GM12878 (cell line): Measurements from ENCODE around the gene LAD1. TPM values are rescaled to one million over a fixed set of nuclear protein-coding genes. Genes with fewer than 3 reads are reported as not detected.

Experiments
- ATAC-seq: fragments of 200-7000 bp; cut with Tn5 transposase; 3 replicates; pipeline ENCODE4 v1.9.1; 2020; ENCODE audit warnings: mild to moderate bottlenecking, moderate library complexity
- BruUV-seq: library from RNA; stranded (reverse); fragments of 400-500 nt; replicated peaks from 2 replicates; lab custom pipeline; 2021; lab: Mats Ljungman, UMichigan
- CTCF ChIA-PET: fragments of 300-600 bp; sonication (Branson Sonifier 250); formaldehyde crosslinking; extraction: SDS; loops from one replicate; lab custom pipeline; 2021; ENCODE audit warnings: inconsistent platforms; lab: Yijun Ruan, JAX
- POLR2A ChIA-PET: fragments of 350-600 bp; formaldehyde crosslinking; extraction: SDS; loops from one replicate; lab custom pipeline; 2021; ENCODE audit warnings: inconsistent platforms; lab: Charles Lee
- RAD21 ChIA-PET: fragments of 300-600 bp; sonication (Branson Sonifier 250); formaldehyde crosslinking; loops from one replicate; lab custom pipeline; 2023; ENCODE audit warnings: antibody characterized with exemption; ENCODE audit not compliant: unreplicated experiment; lab: Charles Lee
- SMC1A ChIA-PET: fragments of 300-600 bp; sonication (Branson Sonifier 250); formaldehyde crosslinking; loops from one replicate; lab custom pipeline; 2023; ENCODE audit not compliant: unreplicated experiment, uncharacterized antibody; lab: Charles Lee
- DNase-seq: peaks from one replicate; pipeline ENCODE4 v3.0.0-alpha.2; 2011; ENCODE audit warnings: low read depth, low spot score
- FAIRE-seq: peaks from 3 replicates; lab custom pipeline; 2011; peaks lifted over from hg19 to GRCh38; lab: Jason Lieb, UNC
- H2AFZ ChIP-seq: 2 replicates; pipeline ENCODE4 v1.6.0; 2011; ENCODE audit warnings: low read depth, low read length, control low read depth; ENCODE audit not compliant: control insufficient read depth
- H3K27ac ChIP-seq: 2 replicates; pipeline ENCODE4 v1.5.1; 2011; ENCODE audit warnings: control low read depth; ENCODE audit not compliant: control insufficient read depth, insufficient read depth
- H3K27me3 ChIP-seq, 2 experiments: replicated peaks in 1 of 2; 2 replicates each; pipeline versions ENCODE4 v1.6.0 to v1.6.1; 2011; ENCODE audit warnings: low read length in 1 of 2; ENCODE audit not compliant: control insufficient read depth in 2 of 2, insufficient read depth in 2 of 2
- H3K36me3 ChIP-seq, 2 experiments: 2 replicates each; pipeline ENCODE4 v1.5.1; 2011; ENCODE audit warnings: low read length in 1 of 2; ENCODE audit not compliant: control insufficient read depth in 2 of 2, insufficient read depth in 2 of 2
- H3K4me1 ChIP-seq: 2 replicates; pipeline ENCODE4 v1.6.1; 2011; ENCODE audit warnings: mild to moderate bottlenecking, low read length, moderate library complexity, mixed read lengths; ENCODE audit not compliant: control insufficient read depth, insufficient read depth
- H3K4me2 ChIP-seq: 2 replicates; pipeline ENCODE4 v1.6.0; 2011; ENCODE audit warnings: control low read depth; ENCODE audit not compliant: control insufficient read depth, insufficient read depth
- H3K4me3 ChIP-seq: fragments of 200-600 bp; sonication (generic); 2 replicates; pipeline ENCODE4 v1.5.1; 2016
- H3K79me2 ChIP-seq: 2 replicates; pipeline ENCODE4 v1.6.0; 2011; ENCODE audit warnings: low read length; ENCODE audit not compliant: control insufficient read depth, insufficient read depth
- H3K9ac ChIP-seq: 2 replicates; pipeline ENCODE4 v1.8.0; 2011; ENCODE audit warnings: low read length, control low read depth, mixed read lengths; ENCODE audit not compliant: control insufficient read depth, insufficient read depth
- H3K9me3 ChIP-seq: replicated peaks from 3 replicates; pipeline ENCODE4 v1.5.1; 2011; ENCODE audit warnings: mild to moderate bottlenecking, low read length; ENCODE audit not compliant: control insufficient read depth, insufficient read depth
- H4K20me1 ChIP-seq: 2 replicates; pipeline ENCODE4 v1.6.0; 2011; ENCODE audit not compliant: control insufficient read depth, insufficient read depth
- IKZF2 ChIP-seq, 2 experiments: fragments of 450-650 bp; IDR thresholded peaks; 2 replicates each; pipeline ENCODE4 v1.6.1; 2017; ENCODE audit warnings: mild to moderate bottlenecking in 2 of 2, moderate library complexity in 2 of 2
- NFXL1 ChIP-seq: fragments of 450-650 bp; IDR thresholded peaks from 2 replicates; pipeline ENCODE4 v1.6.1; 2017; ENCODE audit warnings: antibody characterized with exemption, mild to moderate bottlenecking, borderline replicate concordance
- NKRF ChIP-seq: fragments of 450-650 bp; conservative IDR thresholded peaks from 2 replicates; pipeline ENCODE4 v1.6.1; 2017; ENCODE audit warnings: mild to moderate bottlenecking, moderate library complexity
- RAD51 ChIP-seq: fragments of 450-650 bp; IDR thresholded peaks from 2 replicates; pipeline ENCODE4 v1.6.1; 2016; ENCODE audit warnings: moderate library complexity, mild to moderate bottlenecking, inconsistent platforms
- SPI1 ChIP-seq: IDR thresholded peaks from 2 replicates; pipeline ENCODE4 v1.6.1; 2011; ENCODE audit warnings: low read depth, mild to moderate bottlenecking, low read length, moderate library complexity, borderline replicate concordance; ENCODE audit not compliant: insufficient read depth
- STAT3 ChIP-seq: IDR thresholded peaks from 2 replicates; pipeline ENCODE4 v1.6.1; 2011; ENCODE audit warnings: low read depth, low read length, improper control_type of control experiment
- ZBED1 ChIP-seq: IDR thresholded peaks from 2 replicates; pipeline ENCODE4 v1.6.1; 2016; ENCODE audit warnings: borderline replicate concordance
- ZBTB11 ChIP-seq: fragments of 450-650 bp; formaldehyde crosslinking; IDR thresholded peaks from 2 replicates; pipeline ENCODE4 v1.5.0; 2022; ENCODE audit warnings: mild to moderate bottlenecking, missing genetic modification characterization
- ZNF207 ChIP-seq: fragments of 450-650 bp; IDR thresholded peaks from 2 replicates; pipeline ENCODE4 v1.6.1; 2014; ENCODE audit warnings: antibody characterized with exemption, mild to moderate bottlenecking, borderline replicate concordance
- ZNF274 ChIP-seq: IDR thresholded peaks from one replicate; pipeline ENCODE4 v1.8.0; 2011; ENCODE audit not compliant: insufficient read length, insufficient read depth
- WGBS: methylation state at CpG from one replicate; pipeline ENCODE4 v1.1.6; 2016; ENCODE audit warnings: low lambda C conversion rate; ENCODE audit not compliant: insufficient replicate concordance, insufficient coverage; ENCODE audit errors: missing lambda C conversion rate; 5-methylcytosine and 5-hydroxymethylcytosine counted together
- in situ Hi-C: fragments of 300-500 bp; cut with MboI; formaldehyde crosslinking; loops from 9 replicates; pipeline ENCODE4 v1.14.3; 2018; ENCODE audit warnings: mixed read lengths
- intact Hi-C: fragments of 100-400 bp; cut with micrococcal nuclease; formaldehyde crosslinking; loops from one replicate; pipeline ENCODE4 v1.14.2; 2022; ENCODE audit not compliant: unreplicated experiment
- polyA plus RNA-seq, 11 experiments: library from polyadenylated mRNA; depleted of rRNA in 4 of 11; unstranded in 6 of 11; stranded (reverse) in 5 of 11; fragments of >200 nt; fragmentation: Nextera tagmentation in 4 of 11; fragmentation: Illumina TruSeq in 1 of 11; extraction: Ambion mirVana in 4 of 11; extraction: Trizol in 1 of 11; gene quantifications; 1 replicate in 1 of 11; 2 replicates in 10 of 11; pipeline versions ENCODE4 v1.2.1 to v1.2.3, GENCODE V29; 2011 to 2016; ENCODE audit warnings: inconsistent platforms in 2 of 11, missing spikeins in 2 of 11, low read depth in 1 of 11
- total RNA-seq, 4 experiments: library from RNA; depleted of rRNA in 3 of 4; stranded (reverse); fragments of >200 nt in 3 of 4; fragmentation: Illumina TruSeq in 1 of 4; extraction: Trizol in 1 of 4; gene quantifications; 2 replicates each; pipeline versions ENCODE4 v1.2.1 to v1.2.3, GENCODE V29; 2013 to 2021
- TF ChIP-seq, protein P1 (sequence below): IDR thresholded peaks from 2 replicates; pipeline ENCODE4 v1.6.1; 2011; ENCODE audit warnings: low read depth, mild to moderate bottlenecking, low read length, moderate library complexity, borderline replicate concordance; ENCODE audit errors: extremely low read depth
- TF ChIP-seq, protein P2 (sequence below): fragments of 450-650 bp; IDR thresholded peaks from 2 replicates; pipeline ENCODE4 v1.6.1; 2016; ENCODE audit warnings: mild to moderate bottlenecking
- TF ChIP-seq, protein P3 (sequence below): fragments of 450-650 bp; IDR thresholded peaks from 2 replicates; pipeline ENCODE4 v1.6.1; 2017; ENCODE audit warnings: mild to moderate bottlenecking, low read depth, inconsistent platforms; ENCODE audit not compliant: poor library complexity, severe bottlenecking

LAD1 gene
- total and polyA plus RNA-seq, 10 of the 15 experiments (the other 5 are each of a cell fraction or from before 2014, with no cell fraction given) = 0.05 to 0.48 (median 0.32) TPM; not detected in 3

- ChIA-PET POLR2A (no interaction called here), CTCF (interaction anchor here (1.2 to 1.6 kb wide), 2 partner anchors 13 to 214 kb away, joined by 3 to 7 read pairs; no protein-coding TSS in a partner anchor), SMC1A (interaction anchor here (0.5 kb wide), 1 partner anchor 86 kb away, joined by 4 read pairs; no protein-coding TSS in a partner anchor), RAD21 (no interaction called here)
- DNase-seq = no peak
- no peaks in the 10 kb centered on the region for H3K79me2 ChIP-seq
- no peaks in the 10 kb centered on the region for H3K36me3 ChIP-seq
- no peak for TF ChIP-seq ZBTB11 (CRISPR knock-in tag)
- TF ChIP-seq, protein P1, sequence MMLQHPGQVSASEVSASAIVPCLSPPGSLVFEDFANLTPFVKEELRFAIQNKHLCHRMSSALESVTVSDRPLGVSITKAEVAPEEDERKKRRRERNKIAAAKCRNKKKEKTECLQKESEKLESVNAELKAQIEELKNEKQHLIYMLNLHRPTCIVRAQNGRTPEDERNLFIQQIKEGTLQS = no peak
- no peak for TF ChIP-seq NKRF
- TF ChIP-seq ZNF207 = no peak
- TF ChIP-seq ZNF274 = no peak
- TF ChIP-seq, protein P2, sequence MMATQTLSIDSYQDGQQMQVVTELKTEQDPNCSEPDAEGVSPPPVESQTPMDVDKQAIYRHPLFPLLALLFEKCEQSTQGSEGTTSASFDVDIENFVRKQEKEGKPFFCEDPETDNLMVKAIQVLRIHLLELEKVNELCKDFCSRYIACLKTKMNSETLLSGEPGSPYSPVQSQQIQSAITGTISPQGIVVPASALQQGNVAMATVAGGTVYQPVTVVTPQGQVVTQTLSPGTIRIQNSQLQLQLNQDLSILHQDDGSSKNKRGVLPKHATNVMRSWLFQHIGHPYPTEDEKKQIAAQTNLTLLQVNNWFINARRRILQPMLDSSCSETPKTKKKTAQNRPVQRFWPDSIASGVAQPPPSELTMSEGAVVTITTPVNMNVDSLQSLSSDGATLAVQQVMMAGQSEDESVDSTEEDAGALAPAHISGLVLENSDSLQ = no peak
- no peak for TF ChIP-seq IKZF2 (IDR thresholded peaks at IDR 0.05)
- TF ChIP-seq SPI1 = no peak
- TF ChIP-seq, protein P3, sequence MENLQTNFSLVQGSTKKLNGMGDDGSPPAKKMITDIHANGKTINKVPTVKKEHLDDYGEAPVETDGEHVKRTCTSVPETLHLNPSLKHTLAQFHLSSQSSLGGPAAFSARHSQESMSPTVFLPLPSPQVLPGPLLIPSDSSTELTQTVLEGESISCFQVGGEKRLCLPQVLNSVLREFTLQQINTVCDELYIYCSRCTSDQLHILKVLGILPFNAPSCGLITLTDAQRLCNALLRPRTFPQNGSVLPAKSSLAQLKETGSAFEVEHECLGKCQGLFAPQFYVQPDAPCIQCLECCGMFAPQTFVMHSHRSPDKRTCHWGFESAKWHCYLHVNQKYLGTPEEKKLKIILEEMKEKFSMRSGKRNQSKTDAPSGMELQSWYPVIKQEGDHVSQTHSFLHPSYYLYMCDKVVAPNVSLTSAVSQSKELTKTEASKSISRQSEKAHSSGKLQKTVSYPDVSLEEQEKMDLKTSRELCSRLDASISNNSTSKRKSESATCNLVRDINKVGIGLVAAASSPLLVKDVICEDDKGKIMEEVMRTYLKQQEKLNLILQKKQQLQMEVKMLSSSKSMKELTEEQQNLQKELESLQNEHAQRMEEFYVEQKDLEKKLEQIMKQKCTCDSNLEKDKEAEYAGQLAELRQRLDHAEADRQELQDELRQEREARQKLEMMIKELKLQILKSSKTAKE = no peak
- no peak for TF ChIP-seq NFXL1
- no peak for TF ChIP-seq STAT3
- no peak for TF ChIP-seq RAD51
- no peak for TF ChIP-seq ZBED1
- H3K27ac ChIP-seq = no peak overlapping the region
- WGBS = 11% methylated on average over 10 of the region's 10 CpGs
- H3K9me3 ChIP-seq = no peaks in the 10 kb centered on the region
- no peak overlapping the region for H3K4me3 ChIP-seq
- H4K20me1 ChIP-seq = no peaks in the 10 kb centered on the region
- intact Hi-C loops = no loop called here
- FAIRE-seq = no peak
- H3K27me3 ChIP-seq = peaks cover 2 to 4% of the 10 kb centered on the region in 2 experiments; a peak in 3 of 4 replicates
- no peak overlapping the region for H2AFZ ChIP-seq
- H3K4me1 ChIP-seq = no peaks in the 10 kb centered on the region
- H3K9ac ChIP-seq = no peak overlapping the region
- no peak overlapping the region for H3K4me2 ChIP-seq
- no TSS peak for BruUV-seq
- in situ Hi-C loops = no loop called here
- ATAC-seq = no peak
Observed at GRCh38 chr1:201332616-201333335, 66.3 kb downstream of the LAD1 start.
